B cell (primary cell): Measurements from ENCODE around the gene TGFBI. TPM values are rescaled to one million over a fixed set of nuclear protein-coding genes. Genes with fewer than 3 reads are reported as not detected.

ENCODE experiments used
- ATAC-seq: fragments of 200-7000 bp; cut with Tn5 transposase; one replicate; pipeline ENCODE4 v1.10.0; 2021; ENCODE audit warnings: low read depth, mild to moderate bottlenecking, moderate number of reproducible peaks, moderate library complexity
- CTCF ChIA-PET: fragments of 350-600 bp; sonication (Branson Sonifier 250); formaldehyde crosslinking; loops from one replicate; lab custom pipeline; 2021; ENCODE audit warnings: antibody characterized with exemption, inconsistent platforms; lab: Charles Lee
- POLR2A ChIA-PET: fragments of 350-600 bp; sonication (Branson Sonifier 250); formaldehyde crosslinking; loops from one replicate; lab custom pipeline; 2021; ENCODE audit warnings: antibody characterized with exemption; lab: Charles Lee
- DNase-seq: peaks from one replicate; pipeline ENCODE4 v3.0.0; 2013
- H2AFZ ChIP-seq: 2 replicates; pipeline ENCODE4 v1.6.1; 2012; ENCODE audit warnings: mild to moderate bottlenecking, low read depth, low read length; ENCODE audit not compliant: insufficient read depth, poor library complexity, severe bottlenecking
- H3K27ac ChIP-seq, 2 donors: 1 replicate in 1 of 2; 2 replicates in 1 of 2; pipeline ENCODE4 v1.5.1; 2012 to 2013; ENCODE audit warnings: low read length in 2 of 2, mild to moderate bottlenecking in 2 of 2, moderate library complexity in 1 of 2
- H3K27me3 ChIP-seq, 4 experiments: fragments of 200-600 bp in 1 of 4; sonication (generic) in 1 of 4; replicated peaks in 1 of 4; 1 replicate in 2 of 4; 2 replicates in 2 of 4; pipeline versions ENCODE4 v1.6.1 to v1.7.0; 2013 to 2016; ENCODE audit warnings: low read length in 3 of 4, mild to moderate bottlenecking in 2 of 4, mixed read lengths in 1 of 4, moderate library complexity in 1 of 4; ENCODE audit not compliant: insufficient read depth in 4 of 4, control insufficient read depth in 3 of 4; ENCODE audit errors: control extremely low read depth in 1 of 4
- H3K36me3 ChIP-seq, 2 experiments: replicated peaks in 1 of 2; 1 replicate in 1 of 2; 2 replicates in 1 of 2; pipeline versions ENCODE4 v1.6.1 to v1.7.1; 2013; ENCODE audit warnings: low read length in 1 of 2; ENCODE audit not compliant: insufficient read depth in 2 of 2, control insufficient read depth in 1 of 2; ENCODE audit errors: control extremely low read depth in 1 of 2, extremely low read depth in 1 of 2
- H3K4me1 ChIP-seq, 2 donors: fragments of 200-600 bp in 1 of 2; sonication (generic) in 1 of 2; 1 replicate in 1 of 2; 2 replicates in 1 of 2; pipeline versions ENCODE4 v1.5.1 to v1.6.1; 2013 to 2017; ENCODE audit warnings: low read length in 2 of 2; ENCODE audit not compliant: control insufficient read depth in 2 of 2, insufficient read depth in 2 of 2
- H3K4me2 ChIP-seq: replicated peaks from 2 replicates; pipeline ENCODE3; 2012; ENCODE audit warnings: mild to moderate bottlenecking, low read depth, low read length; ENCODE audit not compliant: poor library complexity, severe bottlenecking
- H3K4me3 ChIP-seq, 5 experiments: fragments of 200-600 bp in 1 of 5; sonication (generic) in 1 of 5; 1 replicate in 3 of 5; 2 replicates in 2 of 5; pipeline versions ENCODE4 v1.5.1 to v1.7.0; 2011 to 2016; ENCODE audit warnings: low read length in 4 of 5, mild to moderate bottlenecking in 4 of 5, low read depth in 2 of 5, control low read depth in 1 of 5, moderate library complexity in 1 of 5; ENCODE audit not compliant: insufficient read depth in 1 of 5; ENCODE audit errors: control extremely low read depth in 1 of 5, extremely low read depth in 1 of 5
- H3K79me2 ChIP-seq: fragments of 200-600 bp; sonication (generic); one replicate; pipeline ENCODE4 v1.6.0; 2016; ENCODE audit warnings: low read length; ENCODE audit not compliant: control insufficient read depth, insufficient read depth
- H3K9ac ChIP-seq: fragments of 200-600 bp; sonication (generic); 2 replicates; pipeline ENCODE4 v1.6.1; 2017; ENCODE audit warnings: mild to moderate bottlenecking, low read length, moderate library complexity
- H3K9me3 ChIP-seq, 3 donors: one replicate each; pipeline versions ENCODE4 v1.6.1 to v1.7.1; 2013; ENCODE audit warnings: low read length in 2 of 3; ENCODE audit not compliant: control insufficient read depth in 2 of 3, insufficient read depth in 1 of 3; ENCODE audit errors: control extremely low read depth in 1 of 3
- H4K20me1 ChIP-seq: 2 replicates; pipeline ENCODE4 v1.6.0; 2012; ENCODE audit warnings: mild to moderate bottlenecking, low read length; ENCODE audit not compliant: insufficient read depth, control insufficient read depth, poor library complexity, severe bottlenecking
- H3K27ac Mint-ChIP-seq: one replicate; pipeline ENCODE4 v1.8.0; 2021; ENCODE audit warnings: mixed read lengths
- H3K27me3 Mint-ChIP-seq: one replicate; pipeline ENCODE4 v1.8.0; 2021; ENCODE audit warnings: mixed read lengths
- H3K4me1 Mint-ChIP-seq: one replicate; pipeline ENCODE4 v1.8.0; 2021; ENCODE audit warnings: mixed read lengths
- H3K4me3 Mint-ChIP-seq: one replicate; pipeline ENCODE4 v1.8.0; 2021; ENCODE audit warnings: mixed read lengths
- H3K9me3 Mint-ChIP-seq: one replicate; pipeline ENCODE4 v1.8.0; 2022; ENCODE audit warnings: mixed read lengths; ENCODE audit not compliant: insufficient read depth
- CTCF ChIP-seq: fragments of 200-600 bp; IDR thresholded peaks from one replicate; pipeline ENCODE4 v1.8.0; 2022; ENCODE audit warnings: antibody characterized with exemption, mild to moderate bottlenecking
- EZH2 ChIP-seq: IDR thresholded peaks from 2 replicates; pipeline ENCODE4 v1.6.1; 2012; ENCODE audit warnings: borderline replicate concordance, low read depth, mild to moderate bottlenecking, moderate library complexity, low read length; ENCODE audit not compliant: insufficient read depth, poor library complexity, severe bottlenecking
- WGBS: methylation state at CpG from one replicate; pipeline ENCODE4 v1.1.5; 2013; ENCODE audit warnings: missing lambda C conversion rate; ENCODE audit not compliant: insufficient coverage; 5-methylcytosine and 5-hydroxymethylcytosine counted together
- intact Hi-C: fragments of 100-400 bp; cut with micrococcal nuclease; formaldehyde crosslinking; loops from one replicate; pipeline ENCODE4 v1.10.0; 2022
- polyA plus RNA-seq: library from polyadenylated mRNA; depleted of rRNA; stranded (reverse); fragments of >200 nt; gene quantifications from 2 replicates; pipeline ENCODE4 v1.2.3, GENCODE V29; 2012
- total RNA-seq, 2 donors: library from RNA; stranded (reverse); fragments of 120-200 nt in 1 of 2; gene quantifications; 1 replicate in 1 of 2; 2 replicates in 1 of 2; pipeline versions ENCODE4 v1.2.3 to v1.2.4, GENCODE V29; 2013 to 2022

TGFBI gene
- total and polyA plus RNA-seq, 2 donors (not counting 1 experiment from before 2014, with no cell fraction given), result 3.7 to 4.5 TPM

- Histone ChIP-seq H3K79me2 (no peaks in the 10 kb centered on the region), H3K9ac (no peak overlapping the region), H3K9me3 (no peaks in the 10 kb centered on the region), H3K4me1 (no peaks in the 10 kb centered on the region), H2AFZ (no peak overlapping the region), H3K27ac (no peak overlapping the region), H3K27me3 (no peaks in the 10 kb centered on the region), H3K4me2 (no peak overlapping the region), H4K20me1 (no peaks in the 10 kb centered on the region), H3K4me3 (no peak overlapping the region), H3K36me3 (no peaks in the 10 kb centered on the region)
- POLR2A ChIA-PET, result no interaction called here
- H3K9me3 Mint-ChIP-seq, result no peaks in the 10 kb centered on the region
- WGBS, result 90% methylated on average over 5 of the region's 5 CpGs
- intact Hi-C loops, result no loop called here
- DNase-seq (no peak), ATAC-seq (no peak)
- CTCF ChIA-PET, result interaction anchor here (1.0 kb wide), 1 partner anchor 108 kb away, joined by 3 read pairs; no protein-coding TSS in a partner anchor
- no peaks in the 10 kb centered on the region for H3K4me1 Mint-ChIP-seq
- H3K27me3 Mint-ChIP-seq, result peaks cover 7% of the 10 kb centered on the region
- H3K4me3 Mint-ChIP-seq, result no peak overlapping the region
- no peak overlapping the region for H3K27ac Mint-ChIP-seq
- no peak for TF ChIP-seq CTCF
- TF ChIP-seq EZH2, result no peak
Measured at GRCh38 chr5:136056336-136056735, 27.5 kb downstream of the TGFBI start.

- WGBS, result 89% methylated on average over 7 of the region's 8 CpGs
- no peak overlapping the region for H3K9ac ChIP-seq
- intact Hi-C loops, result no loop called here
- no peaks in the 10 kb centered on the region for H3K4me1 ChIP-seq
- Mint-ChIP-seq H3K9me3 (no peaks in the 10 kb centered on the region), H3K27ac (no peak overlapping the region), H3K27me3 (peaks cover 7% of the 10 kb centered on the region), H3K4me3 (no peak overlapping the region), H3K4me1 (no peaks in the 10 kb centered on the region)
- DNase-seq, result no peak
- POLR2A ChIA-PET, result no interaction called here
- H2AFZ ChIP-seq, result no peak overlapping the region
- H3K9me3 ChIP-seq, result no peaks in the 10 kb centered on the region
- TF ChIP-seq EZH2 (no peak), CTCF (no peak)
- no peak for ATAC-seq
- H3K27ac ChIP-seq, result no peak overlapping the region
- no peak overlapping the region for H3K4me3 ChIP-seq
- no peak overlapping the region for H3K4me2 ChIP-seq
- no peaks in the 10 kb centered on the region for H3K27me3 ChIP-seq
- no peaks in the 10 kb centered on the region for H3K36me3 ChIP-seq
- H3K79me2 ChIP-seq, result no peaks in the 10 kb centered on the region
- no peaks in the 10 kb centered on the region for H4K20me1 ChIP-seq
- CTCF ChIA-PET, result no interaction called here
Measured at GRCh38 chr5:136056771-136057335, 28.1 kb downstream of the TGFBI start.
